Activated T-cell treated with anti-CD3 and anti-CD28 coated beads, Interleukin-2, amount 50 U/mL, for 48 hours (primary cell): ENCODE data around the gene GPR137B.
"Not testable (repeated sequence)": the region's sequence is repeated elsewhere in the genome, so short reads cannot be mapped to it uniquely, and the experiment has no call there.

Source experiments
- DNase-seq, 2 experiments: peaks; one replicate each; pipeline ENCODE4 v3.0.0-alpha.2; 2020

Gene GPR137B

DNA sequence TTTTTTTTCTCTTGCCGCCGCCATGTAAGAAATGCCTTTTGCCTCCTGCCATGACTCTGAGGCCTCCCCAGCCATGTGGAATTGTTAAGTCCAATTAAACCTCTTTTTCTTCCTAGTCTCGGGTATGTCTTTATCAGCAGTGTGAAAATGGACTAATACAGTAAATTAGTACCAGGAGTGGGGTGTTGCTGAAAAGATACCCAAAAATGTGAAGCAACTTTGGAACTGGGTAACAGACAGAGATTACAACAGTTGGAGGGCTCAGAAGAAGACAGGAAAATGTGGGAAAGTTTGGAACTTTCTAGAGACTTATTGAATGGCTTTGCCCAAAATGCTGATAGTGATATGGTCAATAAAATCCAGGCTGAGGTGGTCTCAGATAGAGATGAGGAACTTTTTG, 19.4 kb downstream of the GPR137B start:
- not testable (repeated sequence) for DNase-seq

DNA sequence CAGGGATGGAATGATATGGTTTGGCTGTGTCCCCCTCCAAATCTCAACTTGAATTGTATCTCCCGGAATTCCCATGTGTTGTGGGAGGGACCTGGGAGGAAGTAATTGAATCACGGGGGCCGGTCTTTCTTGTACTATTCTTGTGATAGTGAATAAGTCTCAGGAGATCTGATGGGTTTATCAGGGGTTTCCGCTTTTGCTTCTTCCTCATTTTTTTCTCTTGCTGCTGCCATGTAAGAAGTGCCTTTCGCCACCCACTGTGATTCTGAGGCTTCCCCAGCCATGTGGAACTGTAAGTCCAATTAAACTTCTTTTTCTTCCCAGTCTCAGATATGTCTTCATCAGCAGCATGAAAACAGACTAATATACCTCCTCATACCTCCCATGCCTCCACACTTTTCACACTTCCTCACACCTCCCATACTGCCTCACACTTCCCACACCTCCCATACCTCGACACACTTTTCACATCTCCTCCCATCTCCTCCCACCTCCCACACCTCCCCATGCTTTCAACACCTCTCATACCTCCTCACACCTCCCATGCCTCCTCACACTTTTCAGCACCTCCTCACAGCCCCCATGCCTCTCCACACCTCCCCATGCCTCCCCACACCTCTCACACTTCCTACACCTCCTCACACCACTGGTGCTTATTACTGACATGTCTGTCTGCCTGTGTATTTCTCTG, 21.3 kb downstream of the GPR137B start:
- DNase-seq, result no peak

DNA sequence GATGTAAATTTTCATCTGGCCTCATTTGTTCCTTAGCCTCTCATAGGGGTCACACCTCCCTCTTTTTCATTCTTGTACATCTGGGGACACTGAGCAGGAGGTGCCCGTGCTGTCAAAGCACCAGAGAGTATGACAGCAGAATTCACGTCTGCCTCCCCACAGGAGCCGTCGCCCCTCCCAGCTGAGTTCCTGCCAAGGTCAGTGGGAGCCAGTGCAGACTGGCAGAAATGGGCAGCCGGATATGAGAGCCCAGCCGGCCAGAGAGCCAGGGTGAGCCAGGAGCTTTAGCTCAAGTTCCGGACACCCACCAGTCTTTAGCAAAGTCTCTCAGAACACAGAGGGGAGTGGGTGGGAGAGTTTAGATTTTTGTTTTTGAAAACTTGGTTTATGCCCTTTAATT, 21.9 kb downstream of the GPR137B start:
- DNase-seq, result no peak

DNA sequence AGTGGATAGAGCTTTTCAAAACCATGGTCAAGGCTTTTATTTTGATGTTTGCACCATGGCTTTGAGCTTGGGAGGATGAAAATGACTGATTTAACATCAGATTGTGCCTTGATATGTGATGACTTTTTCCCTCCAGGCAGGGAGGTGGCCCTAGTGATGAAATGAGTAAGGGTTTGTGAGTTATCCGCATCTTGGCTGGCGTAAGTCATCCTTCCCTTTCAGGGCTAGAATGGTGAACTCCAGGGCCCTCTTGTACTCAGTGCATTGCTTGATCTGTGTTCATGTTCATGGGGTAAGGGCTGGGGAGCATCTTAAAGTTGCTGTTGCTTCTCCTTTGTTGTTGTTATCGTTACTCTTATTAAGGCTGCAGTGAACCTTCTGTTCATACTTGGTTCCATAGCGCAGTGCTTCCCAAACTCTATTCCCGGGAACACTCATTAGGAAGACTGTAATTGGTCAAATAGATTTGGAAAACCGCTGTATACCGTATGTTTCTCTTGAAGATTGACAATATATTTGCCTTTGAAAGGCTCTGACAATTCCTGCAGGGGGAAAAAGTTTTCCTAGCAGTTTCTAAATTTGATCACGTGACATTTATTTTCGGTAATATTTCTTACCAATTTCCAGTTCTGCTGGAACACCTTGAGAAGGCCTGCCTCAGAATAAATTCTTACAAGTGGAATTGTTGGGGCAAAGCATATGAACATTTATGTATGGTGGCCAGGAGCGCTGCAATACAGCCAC, 23.1 kb downstream of the GPR137B start:
- no peak for DNase-seq

DNA sequence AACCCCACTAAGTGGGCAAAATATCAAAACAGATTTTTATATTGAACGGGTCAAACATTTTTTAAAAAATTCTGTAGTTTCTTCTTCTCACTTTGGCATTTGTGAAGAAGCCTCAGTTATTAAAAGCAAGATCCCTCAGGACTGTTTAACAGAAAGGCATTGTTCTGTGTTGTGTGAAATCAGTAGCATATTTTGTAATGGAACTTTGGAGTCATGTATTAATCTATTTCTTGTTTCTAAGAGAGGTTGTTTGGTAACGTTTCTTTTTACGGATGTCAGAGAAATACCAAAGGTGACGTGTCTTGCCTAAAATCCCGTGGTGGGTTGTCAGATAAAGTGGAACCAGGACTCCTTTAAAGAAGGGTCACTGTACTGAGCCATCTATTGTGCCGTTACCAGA, 23.7 kb downstream of the GPR137B start:
- DNase-seq, result no peak

DNA sequence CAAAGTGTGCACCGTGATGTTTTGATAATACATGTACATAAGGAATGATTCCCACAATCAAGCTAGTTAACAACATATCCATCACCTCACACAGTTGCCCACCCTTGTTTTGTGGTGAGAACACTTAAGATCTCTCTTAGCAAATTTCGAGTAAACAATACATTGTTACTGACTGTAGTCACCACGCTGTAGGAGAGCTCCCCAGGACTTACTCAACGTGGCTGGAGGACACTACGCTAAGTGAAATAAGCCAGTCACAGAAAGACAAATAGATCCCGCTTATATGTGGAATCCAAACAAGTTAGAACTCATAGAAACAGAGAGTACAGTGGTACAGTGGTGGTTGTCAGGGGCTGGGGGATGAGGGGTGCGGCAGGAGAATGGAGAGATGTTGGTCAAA, 24.8 kb downstream of the GPR137B start:
- DNase-seq, result no peak

DNA sequence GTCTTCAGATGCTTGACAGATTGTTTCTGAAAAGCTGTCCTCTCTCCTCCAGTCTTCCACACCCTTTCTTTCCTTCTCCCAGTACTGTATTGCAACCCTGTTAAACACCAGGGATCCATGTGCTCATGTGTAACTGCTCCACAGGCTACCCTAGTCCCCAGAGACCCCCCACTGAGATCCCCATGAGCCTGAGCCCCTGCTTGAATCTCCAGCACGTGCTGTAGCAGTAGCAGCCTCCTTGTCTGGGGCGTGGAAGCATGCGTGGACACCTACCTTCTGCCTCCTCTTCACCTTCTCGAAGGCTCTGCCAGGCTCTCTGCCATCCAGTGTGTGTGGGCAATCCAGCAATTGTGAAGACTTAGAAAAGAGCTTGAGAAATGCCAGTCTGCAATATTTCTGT, 25.2 kb downstream of the GPR137B start:
- no peak for DNase-seq

DNA sequence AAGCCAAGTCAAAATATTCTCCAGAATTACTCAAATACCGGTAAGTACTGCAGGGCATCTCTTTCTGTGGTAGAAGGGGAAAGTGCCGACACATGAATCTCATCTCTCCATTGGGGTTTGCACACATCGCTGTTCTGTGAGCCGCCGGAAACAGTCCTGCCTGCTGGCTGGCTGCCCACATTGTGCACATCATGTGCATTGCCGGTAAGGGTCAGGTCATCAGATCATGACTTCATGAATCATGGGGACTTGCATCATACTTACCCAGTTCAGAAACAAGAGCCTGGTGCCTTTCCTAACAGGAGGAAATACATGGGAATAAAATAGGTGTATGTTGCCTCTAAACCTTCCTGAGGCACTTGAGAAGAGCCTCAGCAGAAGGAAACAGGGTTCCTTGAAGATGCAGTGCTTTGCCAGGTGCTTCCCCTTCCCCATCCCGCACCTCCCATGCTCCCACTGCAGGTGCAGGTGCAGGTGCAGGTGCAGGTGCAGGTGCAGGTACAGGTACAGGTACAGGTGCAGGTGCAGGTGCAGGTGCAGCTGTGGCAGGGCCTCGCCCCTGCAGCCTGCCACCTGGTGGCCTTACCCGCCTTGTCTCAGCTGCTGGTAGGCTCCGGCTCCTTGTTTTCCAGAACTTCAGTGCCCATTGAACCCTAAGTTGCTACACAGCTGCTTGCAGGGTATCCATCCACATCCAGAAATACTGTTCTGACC, 26.5 kb downstream of the GPR137B start:
- DNase-seq, result peak in 1 of 2 experiments; percentile 44

DNA sequence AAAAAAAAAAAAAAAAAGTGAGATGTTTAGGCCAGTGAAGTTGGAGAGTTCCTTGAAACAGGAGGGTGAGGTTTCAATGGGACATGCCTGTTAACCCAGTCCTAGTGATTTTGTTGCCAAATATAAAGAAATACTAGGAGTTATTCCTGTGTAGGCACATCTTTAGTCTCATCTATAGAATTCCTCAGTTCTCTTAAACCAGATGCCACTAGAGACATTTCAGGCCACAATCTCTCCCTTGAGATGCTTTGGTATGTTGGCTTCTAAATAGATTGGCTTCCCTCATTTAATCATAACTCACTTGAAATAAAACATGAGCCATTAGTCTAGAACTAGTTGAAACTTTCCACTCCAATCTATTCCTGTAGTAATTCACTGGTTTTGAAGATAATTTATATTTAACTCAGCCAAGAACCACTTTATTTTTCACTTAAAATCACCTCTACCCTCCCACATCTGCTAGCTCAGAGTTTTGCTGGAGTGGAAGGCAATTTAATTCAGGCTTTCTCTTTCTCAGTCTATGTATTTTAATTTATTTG, 29.8 kb downstream of the GPR137B start:
- no peak for DNase-seq

DNA sequence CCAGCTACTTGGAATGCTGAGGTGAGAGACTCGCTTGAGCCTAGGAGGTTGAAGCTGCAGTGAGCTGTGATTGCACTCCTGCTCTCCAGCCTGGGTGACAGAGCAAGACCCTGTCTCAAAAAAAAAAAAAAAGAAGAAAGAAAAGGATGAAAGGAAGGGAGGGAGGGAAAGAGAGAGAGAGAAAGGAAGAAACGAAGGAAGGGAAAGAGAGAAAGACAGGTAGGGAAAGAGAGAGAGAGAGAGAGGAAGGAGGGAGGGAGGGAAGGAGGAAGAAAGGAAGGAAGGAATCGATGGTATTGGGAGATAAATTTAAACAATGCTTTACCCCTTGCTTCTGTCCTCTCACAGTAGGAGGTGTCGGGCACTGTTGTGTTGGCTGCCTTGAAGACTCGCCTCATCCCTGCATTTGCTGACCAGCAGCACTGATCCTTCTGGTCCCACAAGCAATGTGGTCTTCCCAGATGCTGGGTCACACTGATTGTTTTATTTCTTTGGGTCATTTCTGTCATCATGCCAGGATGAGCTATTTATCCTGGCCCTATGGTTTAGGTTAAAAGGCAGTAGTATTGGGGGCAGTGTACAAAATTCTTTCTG, 30.9 kb downstream of the GPR137B start:
- no peak for DNase-seq

DNA sequence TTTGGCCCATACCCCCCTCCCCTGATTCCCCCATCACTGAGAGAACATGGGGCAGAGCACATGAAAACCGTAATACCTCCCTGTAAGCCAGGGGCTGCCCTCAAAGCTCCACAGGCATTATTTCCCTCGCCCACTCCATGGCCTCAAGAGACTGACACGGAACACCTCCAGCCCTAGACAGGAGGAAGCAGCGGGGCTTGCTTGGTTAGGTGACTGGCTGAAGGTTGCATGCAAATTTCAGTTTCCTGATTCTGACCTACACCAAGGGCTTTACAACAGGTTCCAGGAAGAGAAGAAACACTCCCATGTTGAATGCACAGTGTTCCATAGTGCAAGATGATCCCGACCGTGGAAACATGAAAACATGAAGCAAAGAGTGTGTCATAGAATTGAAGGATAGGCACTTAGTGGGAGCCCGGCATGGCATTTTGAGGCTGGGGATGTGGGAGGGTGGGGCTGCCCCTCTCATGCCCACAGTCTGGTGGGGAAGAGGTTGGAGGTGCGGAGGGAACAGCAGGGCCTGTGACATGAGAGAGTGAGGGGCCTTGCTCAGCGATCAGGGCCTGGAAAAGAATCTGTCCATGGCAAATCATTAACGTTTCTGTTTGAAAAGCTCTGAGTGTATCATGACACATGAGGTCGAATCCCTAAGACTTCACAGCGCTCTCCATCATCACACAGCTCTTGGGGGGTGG, 33.5 kb downstream of the GPR137B start:
- no peak for DNase-seq

DNA sequence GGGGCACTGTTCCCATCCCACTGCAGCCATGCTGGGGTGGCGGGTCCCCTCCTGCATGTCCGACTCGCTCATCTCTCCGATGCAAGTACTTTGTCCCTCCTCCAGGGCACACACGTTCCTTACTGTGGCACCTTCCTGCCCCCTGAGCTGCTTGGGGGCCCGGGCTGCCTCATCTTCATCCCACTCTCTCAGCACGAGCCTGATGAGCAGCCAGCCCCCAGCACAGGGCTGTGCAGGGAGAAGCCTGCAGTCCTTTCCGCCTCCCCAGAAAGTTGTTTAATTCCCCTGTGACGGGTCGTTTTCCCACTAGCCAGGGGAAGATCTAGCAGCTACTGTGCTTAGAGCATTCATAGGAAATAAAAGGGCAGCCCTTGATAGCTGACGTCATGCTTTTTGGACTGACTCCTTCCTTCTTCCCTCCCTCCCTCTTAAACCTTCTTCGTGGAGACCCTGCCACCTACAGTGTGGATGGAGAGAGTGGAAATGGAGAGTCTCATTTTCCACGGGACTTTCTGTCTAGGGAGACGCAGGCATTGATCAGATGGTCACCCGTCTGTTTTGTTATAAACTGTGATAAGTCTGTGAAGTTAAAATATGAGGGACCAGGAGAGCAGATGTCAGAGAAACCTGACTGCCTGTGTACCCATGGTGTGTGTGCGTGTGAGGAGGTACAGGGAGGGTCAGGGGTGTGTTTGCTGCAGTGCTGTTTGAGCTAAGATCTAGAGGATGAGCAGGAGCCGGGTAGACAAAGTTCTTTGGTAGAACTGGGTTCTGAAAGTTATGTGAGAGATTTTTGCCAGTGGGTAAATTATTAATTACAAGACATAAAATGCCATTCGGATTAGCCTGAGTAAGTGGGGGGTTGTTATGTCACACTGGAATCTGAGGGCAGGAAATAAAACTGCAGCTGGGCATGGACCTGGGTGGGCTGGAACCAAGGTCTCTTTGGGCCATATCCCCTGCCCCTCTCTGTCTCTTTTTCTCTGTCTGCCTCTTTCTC, 34.3 kb downstream of the GPR137B start:
- DNase-seq, result no peak

DNA sequence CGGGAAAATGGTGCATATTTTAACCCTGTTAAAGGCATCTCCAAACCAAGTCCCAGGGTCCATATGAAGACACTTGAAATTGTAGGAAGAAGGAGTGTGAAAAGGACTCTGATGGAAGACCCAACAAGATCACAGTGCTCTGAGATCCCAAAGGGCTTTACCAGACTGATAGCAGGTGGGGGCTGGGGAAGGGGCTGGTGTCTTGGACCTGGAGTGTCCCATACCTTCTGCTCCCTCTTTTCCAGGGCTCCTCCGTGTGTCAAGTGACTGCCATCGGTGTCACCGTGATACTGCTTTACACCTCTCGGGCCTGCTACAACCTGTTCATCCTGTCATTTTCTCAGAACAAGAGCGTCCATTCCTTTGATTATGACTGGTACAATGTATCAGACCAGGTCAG, 37.3 kb downstream of the GPR137B start:
- no peak for DNase-seq

DNA sequence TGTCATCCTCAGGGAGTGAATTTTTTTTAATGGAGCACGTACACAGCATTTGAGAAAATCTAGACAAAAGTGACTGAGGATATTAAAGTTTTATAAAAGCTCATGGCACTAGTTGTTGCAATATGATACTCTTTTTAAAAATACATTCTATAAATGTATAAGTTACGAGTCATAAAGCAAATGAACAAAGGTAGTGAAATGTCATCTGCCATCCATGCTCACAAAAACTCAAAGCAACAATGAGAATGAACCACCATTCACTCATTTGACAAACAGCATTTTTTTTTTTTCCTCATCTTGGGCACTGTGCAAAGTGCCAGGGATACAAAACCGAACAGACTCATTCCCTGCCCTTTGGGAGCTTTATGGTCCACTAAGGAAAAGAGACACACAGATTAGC, 38.7 kb downstream of the GPR137B start:
- no peak for DNase-seq

DNA sequence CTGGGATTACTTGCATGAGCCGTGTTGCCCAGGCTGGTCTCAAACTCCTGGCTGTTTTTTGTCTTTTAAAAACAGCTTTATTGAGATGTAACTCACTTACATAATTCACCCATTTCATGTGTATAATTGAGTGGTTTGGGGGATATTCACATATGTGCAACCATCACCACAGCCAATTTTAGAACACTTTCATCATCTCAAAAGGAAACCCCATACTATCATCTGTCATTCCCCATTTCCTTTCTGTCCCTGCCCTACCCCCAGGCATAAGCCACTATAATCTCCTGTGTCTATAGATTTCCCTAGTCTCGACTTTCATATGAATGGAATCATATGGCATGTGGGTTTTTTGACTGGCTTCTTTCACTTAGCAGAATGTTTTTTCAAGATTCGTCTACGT, 43.3 kb downstream of the GPR137B start:
- no peak for DNase-seq

DNA sequence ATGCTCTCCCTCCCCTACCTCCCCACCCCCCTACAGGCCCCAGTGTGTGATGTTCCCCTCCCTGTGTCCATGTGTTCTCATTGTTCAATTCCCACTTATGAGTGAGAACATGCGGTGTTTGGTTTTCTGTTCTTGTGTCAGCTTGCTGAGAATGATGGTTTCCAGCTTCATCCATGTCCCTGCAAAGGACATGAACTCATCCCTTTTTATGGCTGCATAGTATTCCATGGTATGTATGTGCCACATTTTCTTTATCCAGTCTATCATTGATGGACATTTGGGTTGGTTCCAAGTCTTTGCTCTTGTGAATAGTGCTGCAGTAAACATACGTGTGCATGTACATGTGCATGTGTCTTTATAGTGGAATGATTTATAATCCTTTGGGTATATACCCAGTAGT, 44.1 kb downstream of the GPR137B start:
- not testable (repeated sequence) for DNase-seq

DNA sequence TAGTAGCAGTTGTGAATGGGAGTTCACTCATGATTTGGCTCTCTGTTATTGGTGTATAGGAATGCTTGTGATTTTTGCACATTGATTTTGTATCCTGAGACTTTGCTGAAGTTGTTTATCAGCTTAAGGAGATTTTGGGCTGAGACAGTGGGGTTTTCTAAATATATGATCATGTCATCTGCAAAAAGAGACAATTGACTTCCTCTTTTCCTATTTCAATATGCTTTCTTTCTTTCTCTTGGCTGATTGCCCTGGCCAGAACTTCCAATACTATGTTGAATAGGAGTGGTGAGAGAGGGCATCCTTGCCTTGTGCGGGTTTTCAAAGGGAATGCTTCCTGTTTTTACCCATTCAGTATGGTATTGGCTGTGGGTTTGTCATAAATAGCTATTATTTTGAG, 45.7 kb downstream of the GPR137B start:
- DNase-seq, result not testable (repeated sequence)

DNA sequence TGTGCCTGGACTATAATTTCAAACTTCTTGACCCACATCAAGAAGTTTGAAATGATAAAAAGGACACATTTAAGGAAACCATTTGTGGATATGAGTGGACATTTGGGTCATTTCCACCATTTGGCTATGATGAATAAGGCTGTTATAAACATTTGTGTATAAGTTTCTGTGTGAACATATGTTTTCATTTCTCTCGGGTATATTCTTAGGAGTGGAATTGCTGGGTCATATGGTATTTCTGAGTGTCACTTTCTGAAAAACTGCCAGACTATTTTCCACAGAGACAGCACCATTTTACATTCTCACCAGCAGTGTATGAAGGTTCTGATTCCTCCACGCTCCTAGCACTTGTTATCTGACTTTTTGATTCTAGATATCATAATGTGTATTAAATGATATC, 50.8 kb downstream of the GPR137B start:
- DNase-seq, result no peak

DNA sequence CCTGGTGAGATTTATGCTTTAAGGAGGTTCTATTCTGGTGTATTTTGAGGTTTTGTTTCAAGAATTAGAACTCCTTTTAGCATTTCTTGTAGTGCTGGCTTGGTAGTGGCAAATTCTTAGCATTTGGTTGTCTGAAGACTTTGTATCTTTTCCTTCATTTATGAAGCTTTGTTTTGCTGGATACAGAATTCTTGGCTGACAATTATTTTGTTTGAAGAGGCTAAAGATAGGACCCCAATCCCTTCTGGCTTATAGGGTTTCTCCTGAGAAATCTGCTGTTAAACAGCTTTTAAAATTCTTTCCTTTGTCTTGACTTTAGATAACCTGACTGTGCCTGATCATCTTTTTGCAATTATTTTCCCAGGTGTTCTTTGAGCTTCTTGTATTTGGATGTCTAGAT, 58.6 kb downstream of the GPR137B start:
- no peak for DNase-seq

DNA sequence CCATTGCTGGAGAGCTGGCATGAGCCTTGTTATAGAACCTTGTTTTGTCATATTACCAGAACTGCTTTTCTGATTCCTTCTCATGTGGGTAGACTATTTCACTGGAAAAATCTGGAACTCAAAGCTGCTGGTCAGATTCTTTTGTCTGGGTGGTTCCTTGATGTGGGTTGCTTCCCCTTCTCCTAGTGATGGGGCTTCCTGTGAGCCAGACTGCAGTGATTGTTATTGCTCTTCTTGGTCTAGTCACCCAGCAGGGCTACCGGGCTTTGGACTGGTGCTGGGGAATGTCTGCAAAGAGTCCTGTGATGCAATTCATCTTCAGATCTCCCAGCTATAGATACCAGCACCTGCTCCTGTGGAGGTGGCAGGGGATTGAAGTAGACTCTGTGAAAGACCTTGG, 59.4 kb downstream of the GPR137B start:
- DNase-seq, result no peak

DNA sequence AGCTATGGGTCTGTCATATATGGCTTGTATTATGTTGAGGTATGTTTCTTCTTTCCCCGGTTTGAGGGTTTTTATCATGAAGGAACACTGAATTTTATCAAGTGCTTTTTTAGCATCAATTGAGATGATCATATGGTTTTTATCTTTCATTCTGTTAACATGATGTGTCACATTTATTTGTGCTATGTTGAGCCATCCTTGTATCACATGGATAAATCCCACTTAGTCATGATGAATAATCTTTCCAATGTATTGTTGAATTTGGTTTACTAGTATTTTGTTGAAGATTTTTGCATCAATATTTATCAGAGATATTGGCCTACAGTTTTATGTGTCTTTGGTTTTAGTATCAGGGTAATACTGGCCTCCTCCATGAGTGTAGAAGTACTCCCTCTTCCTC, 61.7 kb downstream of the GPR137B start:
- no peak for DNase-seq
